ENCODE results near the gene NPRL2.

NPRL2 gene

DNA sequence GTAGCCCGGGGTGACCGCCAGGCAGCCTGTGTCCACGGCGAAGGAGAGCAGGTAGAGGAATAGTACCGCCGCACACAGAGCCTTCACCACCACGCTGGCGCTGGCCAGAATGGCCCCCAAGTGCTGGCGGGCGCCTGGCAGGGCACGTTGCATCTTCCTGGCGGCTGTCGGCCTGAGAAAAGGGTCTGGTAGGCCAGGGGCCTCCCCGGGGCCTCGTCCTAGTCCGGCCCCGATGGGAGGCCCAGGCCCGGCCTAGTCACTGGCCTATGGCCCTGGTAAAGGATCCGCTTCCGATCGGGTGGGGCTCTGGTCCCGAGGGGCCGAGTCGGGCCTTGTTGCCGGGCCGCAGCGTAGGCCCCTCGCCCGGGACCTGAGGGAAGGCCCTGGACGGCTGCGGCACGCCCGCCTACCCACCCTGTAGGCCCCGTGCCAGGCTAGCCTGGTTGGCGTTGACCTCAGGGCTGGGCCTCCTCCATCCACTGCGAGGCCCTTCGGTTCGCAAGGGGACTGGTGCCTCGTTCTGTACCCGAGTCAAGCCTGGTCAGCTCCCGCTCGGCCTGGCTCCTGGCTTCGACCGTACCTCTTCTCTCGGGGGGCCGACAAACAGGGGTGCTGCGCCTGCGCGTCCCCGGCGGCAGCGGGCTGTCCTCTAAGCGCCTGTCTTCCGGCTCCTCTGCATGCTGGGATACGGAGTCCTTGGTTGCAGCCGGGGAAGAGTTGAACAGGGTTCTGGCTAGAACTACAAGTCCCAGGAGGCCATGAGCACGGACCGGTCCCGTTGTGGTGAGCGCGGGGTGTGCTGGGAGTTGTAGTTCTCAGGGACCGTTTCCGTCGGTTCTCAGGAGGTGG is 8.6 kb upstream of the NPRL2 start, which contains the start of gene TMEM115:
Gene TMEM115 (minus strand): TSS at position 611 of the 849 bp plus-strand sequence. CDS start 458 bp downstream, at position 153.
- Histone ChIP-seq H3K4me1 (ENCODE audit: control insufficient read depth in 2 of 2, insufficient read depth in 2 of 2, low read length in 2 of 2) (peaks cover 32 to 34% of the 10 kb centered on the region in 2 donors), H3K36me3 (ENCODE audit: control insufficient read depth in 2 of 2, insufficient read depth in 2 of 2, low read length in 2 of 2) (peaks cover 21 to 28% of the 10 kb centered on the region in 2 donors), H3K27me3 (ENCODE audit: control insufficient read depth in 2 of 2, insufficient read depth in 2 of 2, low read length in 2 of 2) (no peaks in the 10 kb centered on the region), H3K27ac (ENCODE audit: low read depth in 2 of 2, low read length in 2 of 2) (peak within 1 kb of the TSS; percentile 76 to 89), H3K4me3 (ENCODE audit: low read length in 2 of 2) (peak within 1 kb of the TSS; percentile 69 to 93), H3K9ac (ENCODE audit: low read depth in 1 of 2, low read length in 2 of 2) (peak within 1 kb of the TSS; percentile 82 to 98), H3K9me3 (ENCODE audit: control insufficient read depth in 2 of 2, low read length in 2 of 2) (no peaks in the 10 kb centered on the region)

DNA sequence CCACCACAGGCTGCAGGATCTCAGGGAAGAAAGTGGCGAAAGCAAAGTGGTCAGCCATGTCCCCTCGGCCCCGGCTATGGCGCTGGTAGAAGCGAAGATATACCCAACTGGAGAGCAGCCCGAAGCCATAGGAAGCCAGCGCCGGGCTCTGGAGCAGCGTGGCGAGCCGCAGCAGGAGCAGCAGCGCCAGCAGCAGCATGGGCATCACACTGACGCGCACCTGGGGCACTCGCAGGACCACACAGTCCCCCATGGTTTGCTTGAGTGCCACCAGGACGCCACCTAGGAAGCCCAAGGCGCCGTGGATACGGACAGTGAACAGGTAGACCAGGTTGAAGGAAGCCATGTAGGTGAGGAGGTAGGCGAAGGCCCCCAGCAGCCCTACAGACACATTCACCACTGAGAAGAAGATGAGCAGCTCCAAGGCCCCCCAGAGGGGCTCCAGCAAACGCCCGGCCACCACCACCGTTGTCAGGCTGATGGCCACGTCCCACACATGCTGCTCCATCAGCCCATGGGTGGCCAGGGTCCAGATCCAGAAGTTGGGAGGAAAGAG is 7.9 kb upstream of the NPRL2 start:
- Histone ChIP-seq H3K4me1 (ENCODE audit: control insufficient read depth in 2 of 2, insufficient read depth in 2 of 2, low read length in 2 of 2) (peaks cover 32 to 33% of the 10 kb centered on the region in 2 donors), H3K27me3 (ENCODE audit: control insufficient read depth in 2 of 2, insufficient read depth in 2 of 2, low read length in 2 of 2) (no peaks in the 10 kb centered on the region), H3K4me3 (ENCODE audit: low read length in 2 of 2) (peak overlapping the region; percentile 69 to 93), H3K9ac (ENCODE audit: low read depth in 1 of 2, low read length in 2 of 2) (peak overlapping the region; percentile 82 to 98), H3K27ac (ENCODE audit: low read depth in 2 of 2, low read length in 2 of 2) (peak overlapping the region; percentile 76 to 89), H3K9me3 (ENCODE audit: control insufficient read depth in 2 of 2, low read length in 2 of 2) (no peaks in the 10 kb centered on the region), H3K36me3 (ENCODE audit: control insufficient read depth in 2 of 2, insufficient read depth in 2 of 2, low read length in 2 of 2) (peaks cover 28 to 35% of the 10 kb centered on the region in 2 donors)

DNA sequence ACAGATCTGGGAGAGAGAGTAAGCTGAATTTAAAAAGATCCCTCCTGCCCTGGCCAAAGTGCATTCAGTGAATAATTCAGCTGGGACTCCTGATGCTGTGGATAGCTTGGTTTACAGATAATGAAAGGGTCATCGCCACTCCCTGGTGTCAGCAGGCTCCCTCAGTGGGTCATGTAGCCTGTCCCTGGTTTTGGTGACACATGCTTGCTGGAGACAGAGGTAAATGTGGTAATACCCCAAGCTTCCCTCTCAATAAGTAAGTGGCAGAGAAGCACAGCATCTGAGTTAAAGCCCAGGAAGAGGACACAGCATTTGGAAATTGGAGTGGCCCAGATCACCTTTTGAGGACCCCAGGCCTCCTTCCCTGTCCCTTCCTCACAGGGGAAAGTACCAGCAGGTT is 6.9 kb upstream of the NPRL2 start:
- Histone ChIP-seq H3K36me3 (ENCODE audit: control insufficient read depth in 2 of 2, insufficient read depth in 2 of 2, low read length in 2 of 2) (peaks cover 35 to 40% of the 10 kb centered on the region in 2 donors), H3K4me1 (ENCODE audit: control insufficient read depth in 2 of 2, insufficient read depth in 2 of 2, low read length in 2 of 2) (peaks cover 33 to 37% of the 10 kb centered on the region in 2 donors), H3K27ac (ENCODE audit: low read depth in 2 of 2, low read length in 2 of 2) (peak overlapping the region; percentile 65 to 77), H3K9ac (ENCODE audit: low read depth in 1 of 2, low read length in 2 of 2) (peak overlapping the region; percentile 82 to 98), H3K9me3 (ENCODE audit: control insufficient read depth in 2 of 2, low read length in 2 of 2) (no peaks in the 10 kb centered on the region), H3K27me3 (ENCODE audit: control insufficient read depth in 2 of 2, insufficient read depth in 2 of 2, low read length in 2 of 2) (no peaks in the 10 kb centered on the region), H3K4me3 (ENCODE audit: low read length in 2 of 2) (peak overlapping the region; percentile 69 to 93)

DNA sequence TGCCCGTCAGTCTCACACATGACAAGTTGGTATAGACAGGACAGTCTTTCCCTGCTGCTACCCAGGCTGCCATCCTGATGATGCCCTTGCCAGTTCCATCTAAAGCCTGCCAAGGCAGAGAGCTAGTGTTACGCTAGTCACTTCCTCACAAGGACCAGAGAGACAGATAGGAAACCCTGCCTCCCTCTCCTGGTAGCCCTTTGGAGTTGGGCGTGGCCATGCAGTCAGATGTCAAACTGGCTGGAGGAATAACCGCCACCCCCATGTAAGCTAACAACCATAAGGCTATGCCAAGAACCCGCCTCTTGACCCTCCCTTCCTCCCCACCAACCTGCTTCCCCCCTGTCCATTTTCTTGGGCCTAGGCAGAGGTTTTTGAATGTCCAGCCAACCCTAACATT is 6.0 kb upstream of the NPRL2 start:
- H3K9me3 ChIP-seq (ENCODE audit: control insufficient read depth in 2 of 2, low read length in 2 of 2) = no peaks in the 10 kb centered on the region
- H3K4me3 ChIP-seq (ENCODE audit: low read length in 2 of 2) = peak overlapping the region; percentile 59 to 69
- peak overlapping the region; percentile 9 to 82 for H3K9ac ChIP-seq (ENCODE audit: low read depth in 1 of 2, low read length in 2 of 2)
- H3K27ac ChIP-seq (ENCODE audit: low read depth in 2 of 2, low read length in 2 of 2) = peak overlapping the region; percentile 65 to 77
- peaks cover 35 to 44% of the 10 kb centered on the region in 2 donors for H3K36me3 ChIP-seq (ENCODE audit: control insufficient read depth in 2 of 2, insufficient read depth in 2 of 2, low read length in 2 of 2)
- no peaks in the 10 kb centered on the region for H3K27me3 ChIP-seq (ENCODE audit: control insufficient read depth in 2 of 2, insufficient read depth in 2 of 2, low read length in 2 of 2)
- H3K4me1 ChIP-seq (ENCODE audit: control insufficient read depth in 2 of 2, insufficient read depth in 2 of 2, low read length in 2 of 2) = peaks cover 37 to 41% of the 10 kb centered on the region in 2 donors

DNA sequence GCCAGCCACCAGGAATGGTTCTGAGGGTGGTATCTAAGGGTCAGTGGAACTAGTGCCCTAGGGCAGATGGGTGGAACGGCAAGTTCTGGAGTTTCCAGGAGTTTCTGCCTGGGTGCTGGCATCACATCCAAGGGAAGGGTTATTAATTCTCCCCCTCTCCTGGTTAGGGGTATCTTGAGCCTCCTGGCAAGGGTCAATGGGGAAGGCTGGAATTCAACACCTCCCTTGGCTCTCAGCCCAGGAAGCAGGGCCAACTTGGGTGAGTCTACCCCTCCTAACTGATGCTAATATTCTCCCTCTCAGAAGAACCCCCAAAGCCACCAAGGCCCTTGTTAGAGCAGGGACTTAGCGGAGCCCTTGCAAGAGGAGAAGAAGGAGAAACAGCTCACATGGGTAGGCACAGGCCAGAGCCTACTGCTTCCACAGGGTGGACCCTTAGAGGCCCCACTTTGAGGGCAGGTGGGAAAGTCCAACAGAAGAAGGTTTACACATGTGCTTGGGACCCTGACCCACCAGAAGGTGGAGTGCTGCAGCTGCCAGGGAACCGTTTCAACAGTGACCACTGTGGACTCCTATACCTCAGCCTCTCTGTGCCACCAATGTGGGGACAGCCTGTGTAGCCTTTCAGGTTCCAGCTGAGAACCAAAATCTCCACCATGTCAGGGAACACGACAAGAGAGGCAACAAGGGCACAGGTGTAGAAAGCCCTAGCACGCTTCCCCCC is 5.4 kb upstream of the NPRL2 start:
- Histone ChIP-seq H3K27ac (ENCODE audit: low read depth in 2 of 2, low read length in 2 of 2) (peak overlapping the region; percentile 65 to 77), H3K9me3 (ENCODE audit: control insufficient read depth in 2 of 2, low read length in 2 of 2) (no peaks in the 10 kb centered on the region), H3K4me1 (ENCODE audit: control insufficient read depth in 2 of 2, insufficient read depth in 2 of 2, low read length in 2 of 2) (peaks cover 43 to 46% of the 10 kb centered on the region in 2 donors), H3K27me3 (ENCODE audit: control insufficient read depth in 2 of 2, insufficient read depth in 2 of 2, low read length in 2 of 2) (no peaks in the 10 kb centered on the region), H3K36me3 (ENCODE audit: control insufficient read depth in 2 of 2, insufficient read depth in 2 of 2, low read length in 2 of 2) (peaks cover 35 to 44% of the 10 kb centered on the region in 2 donors), H3K9ac (ENCODE audit: low read depth in 1 of 2, low read length in 2 of 2) (peak overlapping the region; percentile 52 to 82), H3K4me3 (ENCODE audit: low read length in 2 of 2) (peak overlapping the region; percentile 59 to 69)

DNA sequence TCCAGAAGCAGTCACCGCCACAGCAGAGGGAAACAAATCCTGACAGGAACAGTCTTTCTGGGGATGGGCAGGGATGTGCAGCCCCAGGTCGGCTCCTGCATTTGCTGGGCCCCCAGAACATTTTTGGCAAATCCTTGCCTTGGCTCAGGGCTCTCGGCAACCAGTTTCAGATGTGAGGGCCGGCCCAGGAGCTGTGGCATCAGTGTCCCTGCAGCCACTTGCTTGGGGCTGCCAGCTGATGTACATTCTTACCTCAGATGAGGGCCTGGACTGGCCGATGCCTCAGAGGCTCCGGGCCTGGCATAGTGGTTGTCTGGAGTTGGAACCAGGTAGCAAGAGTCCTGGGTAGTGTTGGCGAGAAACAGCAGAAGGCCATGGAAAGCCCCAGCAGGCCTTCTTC is 4.3 kb upstream of the NPRL2 start:
- Histone ChIP-seq H3K4me3 (ENCODE audit: low read length in 2 of 2) (no peak overlapping the region), H3K27me3 (ENCODE audit: control insufficient read depth in 2 of 2, insufficient read depth in 2 of 2, low read length in 2 of 2) (no peaks in the 10 kb centered on the region), H3K4me1 (ENCODE audit: control insufficient read depth in 2 of 2, insufficient read depth in 2 of 2, low read length in 2 of 2) (peaks cover 52 to 53% of the 10 kb centered on the region in 2 donors), H3K27ac (ENCODE audit: low read depth in 2 of 2, low read length in 2 of 2) (no peak overlapping the region), H3K9me3 (ENCODE audit: control insufficient read depth in 2 of 2, low read length in 2 of 2) (no peaks in the 10 kb centered on the region), H3K36me3 (ENCODE audit: control insufficient read depth in 2 of 2, insufficient read depth in 2 of 2, low read length in 2 of 2) (peaks cover 35 to 44% of the 10 kb centered on the region in 2 donors), H3K9ac (ENCODE audit: low read depth in 1 of 2, low read length in 2 of 2) (no peak overlapping the region)

DNA sequence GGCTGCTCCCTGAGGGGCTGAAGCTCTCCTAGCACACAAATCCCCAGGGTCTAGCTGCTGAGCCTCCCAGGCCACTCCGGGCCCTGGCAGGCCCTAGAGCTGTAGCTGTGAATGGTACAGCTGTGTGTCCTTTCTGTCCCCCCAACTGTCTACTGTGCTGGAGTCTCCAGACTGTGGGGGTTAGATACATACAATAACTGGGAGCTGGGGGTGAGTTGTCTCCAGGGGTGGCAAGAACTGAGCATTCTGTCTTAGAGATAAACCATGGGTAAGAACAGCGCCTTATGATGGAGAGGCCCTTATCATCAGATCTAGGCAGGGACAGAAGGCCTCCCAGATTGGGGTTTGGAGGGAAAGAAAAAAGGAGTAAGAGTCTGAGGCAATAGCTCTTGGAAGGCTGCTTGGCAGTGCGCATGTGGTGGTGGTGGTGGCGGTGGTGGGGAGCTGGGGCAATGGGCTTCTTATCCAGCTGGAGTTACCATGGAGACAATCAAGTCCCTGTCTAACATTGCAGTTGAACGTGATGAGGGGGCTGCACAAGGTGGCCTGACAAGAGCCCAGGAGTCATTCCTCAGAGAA is 3.7 kb upstream of the NPRL2 start:
- Histone ChIP-seq H3K27ac (ENCODE audit: low read depth in 2 of 2, low read length in 2 of 2) (no peak overlapping the region), H3K9me3 (ENCODE audit: control insufficient read depth in 2 of 2, low read length in 2 of 2) (no peaks in the 10 kb centered on the region), H3K4me1 (ENCODE audit: control insufficient read depth in 2 of 2, insufficient read depth in 2 of 2, low read length in 2 of 2) (peaks cover 58 to 59% of the 10 kb centered on the region in 2 donors), H3K9ac (ENCODE audit: low read depth in 1 of 2, low read length in 2 of 2) (no peak overlapping the region), H3K36me3 (ENCODE audit: control insufficient read depth in 2 of 2, insufficient read depth in 2 of 2, low read length in 2 of 2) (peaks cover 37 to 44% of the 10 kb centered on the region in 2 donors), H3K27me3 (ENCODE audit: control insufficient read depth in 2 of 2, insufficient read depth in 2 of 2, low read length in 2 of 2) (no peaks in the 10 kb centered on the region), H3K4me3 (ENCODE audit: low read length in 2 of 2) (no peak overlapping the region)

DNA sequence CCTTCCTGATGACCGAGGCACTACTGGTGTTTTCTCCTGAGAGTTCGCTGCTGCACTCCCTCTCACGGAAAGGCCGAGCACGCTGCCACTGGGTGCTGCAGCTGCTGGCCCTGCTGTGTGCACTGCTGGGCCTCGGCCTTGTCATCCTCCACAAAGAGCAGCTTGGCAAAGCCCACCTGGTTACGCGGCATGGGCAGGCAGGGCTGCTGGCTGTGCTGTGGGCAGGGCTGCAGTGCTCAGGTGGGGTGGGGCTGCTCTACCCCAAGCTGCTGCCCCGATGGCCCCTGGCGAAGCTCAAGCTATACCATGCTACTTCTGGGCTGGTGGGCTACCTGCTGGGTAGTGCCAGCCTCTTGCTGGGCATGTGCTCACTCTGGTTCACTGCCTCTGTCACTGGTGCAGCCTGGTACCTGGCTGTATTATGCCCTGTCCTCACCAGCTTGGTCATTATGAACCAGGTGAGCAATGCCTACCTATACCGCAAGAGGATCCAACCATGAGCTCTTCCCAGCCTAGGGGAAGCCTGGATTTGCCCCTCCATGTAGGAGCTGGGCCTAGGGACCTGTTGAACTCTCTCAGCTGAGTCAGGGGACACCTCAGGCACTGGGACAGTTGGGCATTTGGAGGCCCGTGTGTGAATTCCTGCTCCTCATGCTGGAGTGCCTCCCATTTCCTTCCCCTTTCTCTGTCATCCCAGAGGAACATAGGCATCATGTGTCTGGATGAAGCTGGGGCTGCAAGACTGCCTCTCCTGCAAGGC is 2.9 kb upstream of the NPRL2 start:
- H3K36me3 ChIP-seq (ENCODE audit: control insufficient read depth in 2 of 2, insufficient read depth in 2 of 2, low read length in 2 of 2) = peaks cover 42 to 48% of the 10 kb centered on the region in 2 donors
- no peaks in the 10 kb centered on the region for H3K9me3 ChIP-seq (ENCODE audit: control insufficient read depth in 2 of 2, low read length in 2 of 2)
- H3K4me3 ChIP-seq (ENCODE audit: low read length in 2 of 2) = no peak overlapping the region
- peak overlapping the region in 1 of 2 donors; percentile 49 for H3K27ac ChIP-seq (ENCODE audit: low read depth in 2 of 2, low read length in 2 of 2)
- peak overlapping the region in 1 of 2 donors; percentile 9 for H3K9ac ChIP-seq (ENCODE audit: low read depth in 1 of 2, low read length in 2 of 2)
- no peaks in the 10 kb centered on the region for H3K27me3 ChIP-seq (ENCODE audit: control insufficient read depth in 2 of 2, insufficient read depth in 2 of 2, low read length in 2 of 2)
- H3K4me1 ChIP-seq (ENCODE audit: control insufficient read depth in 2 of 2, insufficient read depth in 2 of 2, low read length in 2 of 2) = peaks cover 56 to 58% of the 10 kb centered on the region in 2 donors

DNA sequence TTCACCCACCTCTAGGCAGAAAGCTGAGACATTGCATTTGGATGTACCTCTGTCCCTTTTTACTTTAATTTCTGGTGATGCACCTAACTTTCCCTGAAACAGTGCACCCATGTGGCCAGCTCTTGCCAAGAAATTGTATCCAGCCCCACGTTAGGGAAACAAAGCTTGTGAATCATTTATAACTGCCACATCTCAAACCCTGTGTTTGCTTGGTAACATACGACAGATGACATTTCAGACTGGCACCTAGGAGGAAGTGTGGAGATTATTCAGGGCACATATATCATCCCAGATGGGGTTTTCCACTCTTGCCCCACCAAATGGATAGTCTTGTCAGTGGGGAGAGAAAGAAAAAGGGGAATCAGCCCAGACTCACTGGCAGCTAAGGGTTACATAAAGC is 2.2 kb upstream of the NPRL2 start:
- Histone ChIP-seq H3K4me3 (ENCODE audit: low read length in 2 of 2) (no peak overlapping the region), H3K27ac (ENCODE audit: low read depth in 2 of 2, low read length in 2 of 2) (peak overlapping the region in 1 of 2 donors; percentile 49), H3K36me3 (ENCODE audit: control insufficient read depth in 2 of 2, insufficient read depth in 2 of 2, low read length in 2 of 2) (peaks cover 48 to 51% of the 10 kb centered on the region in 2 donors), H3K27me3 (ENCODE audit: control insufficient read depth in 2 of 2, insufficient read depth in 2 of 2, low read length in 2 of 2) (no peaks in the 10 kb centered on the region), H3K9ac (ENCODE audit: low read depth in 1 of 2, low read length in 2 of 2) (peak overlapping the region in 1 of 2 donors; percentile 9), H3K4me1 (ENCODE audit: control insufficient read depth in 2 of 2, insufficient read depth in 2 of 2, low read length in 2 of 2) (peaks cover 49 to 52% of the 10 kb centered on the region in 2 donors), H3K9me3 (ENCODE audit: control insufficient read depth in 2 of 2, low read length in 2 of 2) (no peaks in the 10 kb centered on the region)

Data from mucosa of rectum (tissue), 2 donors.